HCT116 (cell line): ENCODE measurements around the gene RGS17. TPM values are rescaled to one million over a fixed set of nuclear protein-coding genes. Genes with fewer than 3 reads are reported as not detected.

Source experiments
- ATAC-seq: fragments of 200-7000 bp; cut with Tn5 transposase; 2 replicates; pipeline ENCODE4 v1.9.1; 2020; ENCODE audit warnings: mild to moderate bottlenecking, moderate library complexity
- BruUV-seq: library from RNA; stranded (reverse); fragments of 400-500 nt; replicated peaks from 2 replicates; lab custom pipeline; 2021; lab: Mats Ljungman, UMichigan
- CTCF ChIA-PET: fragments of 300-600 bp; sonication (Branson Sonifier 250); formaldehyde crosslinking; loops from one replicate; lab custom pipeline; 2021; ENCODE audit warnings: antibody characterized with exemption; lab: Charles Lee
- POLR2A ChIA-PET: fragments of 300-600, 350-600 bp; sonication (Branson Sonifier 250); formaldehyde crosslinking; loops from one replicate; lab custom pipeline; 2021; ENCODE audit warnings: antibody characterized with exemption; lab: Charles Lee
- RAD21 ChIA-PET, 2 experiments: fragments of 300-600 bp; sonication (Branson Sonifier 250); formaldehyde crosslinking; loops; one replicate each; lab custom pipeline; 2023; ENCODE audit warnings: low total read pairs in 2 of 2; ENCODE audit not compliant: uncharacterized antibody in 2 of 2, unreplicated experiment in 2 of 2, low non-redundant PET in 1 of 2; lab: Charles Lee
- DNase-seq: peaks from one replicate; pipeline ENCODE4 v3.0.0-alpha.2; 2010; ENCODE audit warnings: low read depth, low spot score
- H2AFZ ChIP-seq: fragments of 200-600 bp; shearing (Covaris generic), sonication (generic); 2 replicates; pipeline ENCODE4 v1.6.1; 2017; ENCODE audit warnings: low read depth, mixed run types, mixed read lengths, antibody characterized with exemption, low read length; ENCODE audit not compliant: poor library complexity, severe bottlenecking
- H3K27ac ChIP-seq: 2 replicates; pipeline ENCODE4 v1.5.1; 2012; ENCODE audit warnings: low read depth, low read length
- H3K27me3 ChIP-seq: fragments of 200-600 bp; sonication (generic); 2 replicates; pipeline ENCODE4 v1.6.1; 2016; ENCODE audit warnings: mixed run types, low read length, mixed read lengths; ENCODE audit not compliant: insufficient read depth
- H3K36me3 ChIP-seq, 2 experiments: fragments of 200-500 bp in 1 of 2; fragments of 200-600 bp in 1 of 2; sonication (Bioruptor generic) in 1 of 2; sonication (generic) in 1 of 2; 2 replicates each; pipeline versions ENCODE4 v1.5.1 to v1.6.1; 2014 to 2016; ENCODE audit warnings: low read length in 2 of 2, inconsistent platforms in 1 of 2, mixed read lengths in 1 of 2, mixed run types in 1 of 2; ENCODE audit not compliant: insufficient read depth in 2 of 2, control insufficient read depth in 1 of 2
- H3K4me1 ChIP-seq, 2 experiments: fragments of 200-600 bp in 1 of 2; sonication (generic) in 1 of 2; 2 replicates each; pipeline versions ENCODE4 v1.5.1 to v1.6.1; 2012 to 2017; ENCODE audit warnings: low read length in 2 of 2, inconsistent platforms in 1 of 2, mild to moderate bottlenecking in 1 of 2, mixed read lengths in 1 of 2, mixed run types in 1 of 2, moderate library complexity in 1 of 2; ENCODE audit not compliant: insufficient read depth in 2 of 2, control insufficient read depth in 1 of 2
- H3K4me2 ChIP-seq: fragments of 200-600 bp; sonication (generic); 2 replicates; pipeline ENCODE4 v1.6.1; 2017; ENCODE audit warnings: mixed run types, low read length, mixed read lengths
- H3K4me3 ChIP-seq, 2 experiments: fragments of 200-600 bp in 1 of 2; sonication (generic) in 1 of 2; replicated peaks in 1 of 2; 2 replicates each; pipeline ENCODE4 v1.5.1; 2011 to 2016; ENCODE audit warnings: low read length in 2 of 2, control low read depth in 1 of 2, low read depth in 1 of 2, mild to moderate bottlenecking in 1 of 2, mixed read lengths in 1 of 2, mixed run types in 1 of 2
- H3K79me2 ChIP-seq: fragments of 200-600 bp; sonication (generic); 2 replicates; pipeline ENCODE4 v1.6.1; 2017; ENCODE audit warnings: mild to moderate bottlenecking, mixed run types, low read length, moderate library complexity, mixed read lengths; ENCODE audit not compliant: insufficient read depth
- H3K9ac ChIP-seq: fragments of 200-600 bp; sonication (generic); 2 replicates; pipeline ENCODE4 v1.6.1; 2016; ENCODE audit warnings: low read length, mixed read lengths
- H3K9me2 ChIP-seq: fragments of 200-600 bp; sonication (generic), shearing (Covaris generic); 2 replicates; pipeline ENCODE4 v1.6.1; 2017; ENCODE audit warnings: mixed run types, mild to moderate bottlenecking, moderate library complexity; ENCODE audit not compliant: insufficient read depth
- H3K9me3 ChIP-seq, 2 experiments: fragments of 200-500 bp in 1 of 2; fragments of 200-600 bp in 1 of 2; sonication (Bioruptor generic) in 1 of 2; sonication (generic) in 1 of 2; 2 replicates each; pipeline ENCODE4 v1.6.1; 2014 to 2017; ENCODE audit warnings: low read length in 2 of 2, mixed read lengths in 2 of 2, inconsistent platforms in 1 of 2, low read depth in 1 of 2, mild to moderate bottlenecking in 1 of 2, mixed run types in 1 of 2, moderate library complexity in 1 of 2; ENCODE audit not compliant: control insufficient read depth in 1 of 2, insufficient read depth in 1 of 2
- H4K20me1 ChIP-seq: fragments of 200-600 bp; sonication (generic), shearing (Covaris generic); 2 replicates; pipeline ENCODE4 v1.6.1; 2017; ENCODE audit warnings: mixed run types, mild to moderate bottlenecking, moderate library complexity; ENCODE audit not compliant: insufficient read depth
- CBX3 ChIP-seq: IDR thresholded peaks from 2 replicates; pipeline ENCODE4 v1.6.1; 2012; ENCODE audit warnings: low read depth
- CEBPB ChIP-seq: IDR thresholded peaks from 2 replicates; pipeline ENCODE4 v1.6.1; 2012; ENCODE audit warnings: low read depth
- EGR1 ChIP-seq: IDR thresholded peaks from 2 replicates; pipeline ENCODE4 v1.6.1; 2012; ENCODE audit warnings: low read depth
- EZH2 ChIP-seq: fragments of 200-600 bp; sonication (generic); IDR thresholded peaks from 2 replicates; pipeline ENCODE4 v1.6.1; 2017; ENCODE audit warnings: antibody characterized with exemption, mixed run types
- FOSL1 ChIP-seq: IDR thresholded peaks from 2 replicates; pipeline ENCODE4 v1.6.1; 2012; ENCODE audit warnings: low read depth
- JUND ChIP-seq: IDR thresholded peaks from 2 replicates; pipeline ENCODE4 v1.6.1; 2012
- POLR2A ChIP-seq: IDR thresholded peaks from 2 replicates; pipeline ENCODE4 v1.7.0; 2011; ENCODE audit warnings: borderline replicate concordance; ENCODE audit not compliant: insufficient read depth, insufficient read length; ENCODE audit errors: extremely low read depth
- POLR2AphosphoS5 ChIP-seq: IDR thresholded peaks from 2 replicates; pipeline ENCODE4 v1.6.1; 2011; ENCODE audit warnings: mild to moderate bottlenecking, low read depth, low read length, moderate library complexity
- RAD21 ChIP-seq: IDR thresholded peaks from 2 replicates; pipeline ENCODE4 v1.6.1; 2012; ENCODE audit warnings: low read depth, mild to moderate bottlenecking
- REST ChIP-seq: IDR thresholded peaks from 2 replicates; pipeline ENCODE4 v1.6.1; 2012; ENCODE audit warnings: low read depth
- SP1 ChIP-seq: IDR thresholded peaks from 2 replicates; pipeline ENCODE4 v1.6.1; 2012; ENCODE audit warnings: low read depth
- SRF ChIP-seq: IDR thresholded peaks from 2 replicates; pipeline ENCODE4 v1.6.1; 2012; ENCODE audit warnings: low read depth
- TCF7L2 ChIP-seq: IDR thresholded peaks from 2 replicates; pipeline ENCODE4 v1.7.0; 2011; ENCODE audit warnings: borderline replicate concordance, inconsistent platforms; ENCODE audit not compliant: insufficient read depth, insufficient read length; ENCODE audit errors: extremely low read depth
- YY1 ChIP-seq: IDR thresholded peaks from 2 replicates; pipeline ENCODE4 v1.6.1; 2011; ENCODE audit warnings: low read length, low read depth, moderate library complexity, mild to moderate bottlenecking; ENCODE audit not compliant: insufficient replicate concordance; ENCODE audit errors: extremely low read depth
- ZBTB33 ChIP-seq: IDR thresholded peaks from 2 replicates; pipeline ENCODE4 v1.6.1; 2011; ENCODE audit warnings: mild to moderate bottlenecking, low read length, moderate library complexity; ENCODE audit not compliant: insufficient replicate concordance; ENCODE audit errors: extremely low read depth
- ZFX ChIP-seq: fragments of 450-650 bp; IDR thresholded peaks from 2 replicates; pipeline ENCODE4 v1.6.1; 2017
- intact Hi-C: fragments of 100-400 bp; cut with micrococcal nuclease; formaldehyde crosslinking; loops from 2 replicates; pipeline ENCODE4 v1.10.0; 2022
- total RNA-seq: library from RNA; stranded (reverse); gene quantifications from one replicate; pipeline ENCODE4 v1.2.1, GENCODE V29; 2021; ENCODE audit not compliant: unreplicated experiment
- TF ChIP-seq, protein P1 (sequence below), 3 experiments: fragments of 200-600 bp in 1 of 3; sonication (generic) in 1 of 3; IDR thresholded peaks in 2 of 3; conservative IDR thresholded peaks in 1 of 3; 2 replicates each; pipeline ENCODE4 v1.5.1; 2012 to 2017; ENCODE audit warnings: low read depth in 2 of 3, low read length in 2 of 3, antibody characterized with exemption in 1 of 3, borderline replicate concordance in 1 of 3, control low read depth in 1 of 3, mild to moderate bottlenecking in 1 of 3, mixed read lengths in 1 of 3, mixed run types in 1 of 3, moderate library complexity in 1 of 3; ENCODE audit not compliant: insufficient read depth in 1 of 3

The RGS17 gene
- total RNA-seq, 1 experiment from 2014 or later, result 3.9 TPM

DNA sequence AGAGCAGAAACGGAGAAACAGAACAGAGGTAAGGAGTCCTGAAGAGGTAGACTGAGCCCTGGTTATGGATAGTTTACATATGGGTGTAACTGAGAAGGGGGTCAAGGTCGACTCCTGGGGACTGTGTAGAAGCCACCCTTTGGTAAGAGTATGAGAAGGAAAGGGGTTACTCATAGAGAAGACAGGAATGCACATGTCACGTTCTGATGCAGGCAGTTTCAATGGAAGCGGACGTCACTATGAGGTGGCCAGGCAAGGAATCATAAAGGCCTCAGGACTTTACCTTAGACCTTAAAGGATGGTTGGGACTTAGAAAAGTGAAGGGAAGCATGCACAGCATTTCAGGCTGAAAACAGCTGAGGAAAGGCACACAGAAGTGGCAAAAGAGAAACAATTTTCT, 25.1 kb downstream of the RGS17 start:
- H2AFZ ChIP-seq, result no peak overlapping the region
- H3K9ac ChIP-seq, result no peak overlapping the region
- no peak overlapping the region for H3K4me2 ChIP-seq
- intact Hi-C loops, result no loop called here
- ATAC-seq (no peak), DNase-seq (no peak)
- H3K79me2 ChIP-seq, result no peaks in the 10 kb centered on the region
- H3K36me3 ChIP-seq, result no peaks in the 10 kb centered on the region
- no peak for TF ChIP-seq JUND
- no peak for TF ChIP-seq SRF
- no peak for TF ChIP-seq CEBPB
- TF ChIP-seq ZFX, result no peak
- no peak for TF ChIP-seq REST
- TF ChIP-seq EZH2, result no peak
- TF ChIP-seq, protein P1, sequence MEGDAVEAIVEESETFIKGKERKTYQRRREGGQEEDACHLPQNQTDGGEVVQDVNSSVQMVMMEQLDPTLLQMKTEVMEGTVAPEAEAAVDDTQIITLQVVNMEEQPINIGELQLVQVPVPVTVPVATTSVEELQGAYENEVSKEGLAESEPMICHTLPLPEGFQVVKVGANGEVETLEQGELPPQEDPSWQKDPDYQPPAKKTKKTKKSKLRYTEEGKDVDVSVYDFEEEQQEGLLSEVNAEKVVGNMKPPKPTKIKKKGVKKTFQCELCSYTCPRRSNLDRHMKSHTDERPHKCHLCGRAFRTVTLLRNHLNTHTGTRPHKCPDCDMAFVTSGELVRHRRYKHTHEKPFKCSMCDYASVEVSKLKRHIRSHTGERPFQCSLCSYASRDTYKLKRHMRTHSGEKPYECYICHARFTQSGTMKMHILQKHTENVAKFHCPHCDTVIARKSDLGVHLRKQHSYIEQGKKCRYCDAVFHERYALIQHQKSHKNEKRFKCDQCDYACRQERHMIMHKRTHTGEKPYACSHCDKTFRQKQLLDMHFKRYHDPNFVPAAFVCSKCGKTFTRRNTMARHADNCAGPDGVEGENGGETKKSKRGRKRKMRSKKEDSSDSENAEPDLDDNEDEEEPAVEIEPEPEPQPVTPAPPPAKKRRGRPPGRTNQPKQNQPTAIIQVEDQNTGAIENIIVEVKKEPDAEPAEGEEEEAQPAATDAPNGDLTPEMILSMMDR (IDR thresholded peaks at IDR 0.05 in 2 of 3, conservative IDR thresholded peaks at IDR 0.05 in 1 of 3; ENCODE audit: borderline replicate concordance in 1 of 3, insufficient read depth in 1 of 3, low read depth in 2 of 3, low read length in 2 of 3), result no peak
- TF ChIP-seq POLR2AphosphoS5, result no peak
- no peak for TF ChIP-seq ZBTB33
- TF ChIP-seq FOSL1, result no peak
- no peak for TF ChIP-seq TCF7L2
- no peak for TF ChIP-seq SP1
- no peak for TF ChIP-seq EGR1
- TF ChIP-seq YY1, result no peak
- no peak for TF ChIP-seq CBX3
- no peak for TF ChIP-seq RAD21
- no peak for TF ChIP-seq POLR2A
- no peak overlapping the region for H3K27ac ChIP-seq
- no peaks in the 10 kb centered on the region for H4K20me1 ChIP-seq
- ChIA-PET RAD21 (no interaction called here), POLR2A (no interaction called here), CTCF (no interaction called here)
- no peaks in the 10 kb centered on the region for H3K9me3 ChIP-seq
- H3K27me3 ChIP-seq, result no peaks in the 10 kb centered on the region
- BruUV-seq, result no TSS peak
- H3K4me1 ChIP-seq, result no peaks in the 10 kb centered on the region
- no peak overlapping the region for H3K4me3 ChIP-seq
- no peaks in the 10 kb centered on the region for H3K9me2 ChIP-seq
